Stimulated activated CD4-positive, alpha-beta T cell treated with anti-CD3 and anti-CD28 coated beads, Interleukin-12 subunit alpha, Interleukin-12 subunit beta, amount 100 ng/mL, for 48 hours (primary cell): ENCODE measurements around the gene PPP4C.
"Not testable (repeated sequence)": the region's sequence is repeated elsewhere in the genome, so short reads cannot be mapped to it uniquely, and the experiment has no call there.

Source experiments
- DNase-seq, 3 donors: peaks; one replicate each; pipeline ENCODE4 v3.0.0-alpha.2; 2020; ENCODE audit warnings: low read depth in 2 of 3, low spot score in 1 of 3

The PPP4C gene

GRCh38 chr16:30122604-30123160 is 46.9 kb downstream of the PPP4C start:
- no peak for DNase-seq

GRCh38 chr16:30124985-30125379 is 49.2 kb downstream of the PPP4C start:
- no peak for DNase-seq

- not testable (repeated sequence) for DNase-seq
Observed at GRCh38 chr16:30125690-30126089, 49.9 kb downstream of the PPP4C start.

- no peak for DNase-seq
Observed at GRCh38 chr16:30127993-30128392, 52.2 kb downstream of the PPP4C start.

GRCh38 chr16:30131869-30132475 is 56.2 kb downstream of the PPP4C start:
- DNase-seq: no peak

GRCh38 chr16:30132591-30132990 is 56.8 kb downstream of the PPP4C start:
- DNase-seq: no peak
